ENCODE results near the gene GNB1L.

- TF ChIP-seq CTCF (IDR thresholded peaks at IDR 0.05) (no peak), EZH2 (IDR thresholded peaks at IDR 0.05; ENCODE audit: borderline replicate concordance, insufficient read depth, low read depth, low read length, poor library complexity, severe bottlenecking) (no peak)
These were observed 38.8 kb downstream of the GNB1L start for GRCh38 chr22:19815823-19816290.

Data from B cell (primary cell).